Panc1 (cell line): Measurements from ENCODE around the gene KRT78. TPM values are rescaled to one million over a fixed set of nuclear protein-coding genes. Genes with fewer than 3 reads are reported as not detected.

Source experiments
- ATAC-seq: fragments of 200-7000 bp; cut with Tn5 transposase; 2 replicates; pipeline ENCODE4 v1.9.1; 2020; ENCODE audit warnings: mild to moderate bottlenecking, moderate library complexity
- BruUV-seq: library from RNA; stranded (reverse); fragments of 400-500 nt; replicated peaks from 2 replicates; lab custom pipeline; 2021; lab: Mats Ljungman, UMichigan
- CTCF ChIA-PET: fragments of 300-600 bp; sonication (Branson Sonifier 250); formaldehyde crosslinking; loops from one replicate; lab custom pipeline; 2022; ENCODE audit warnings: antibody characterized with exemption; lab: Charles Lee
- POLR2A ChIA-PET: fragments of 300-600 bp; sonication (Branson Sonifier 250); formaldehyde crosslinking; loops from one replicate; lab custom pipeline; 2022; ENCODE audit warnings: antibody characterized with exemption; lab: Charles Lee
- DNase-seq: peaks from one replicate; pipeline ENCODE4 v3.0.0-alpha.2; 2010; ENCODE audit warnings: low read depth, low spot score
- H3K27ac ChIP-seq: 2 replicates; pipeline ENCODE4 v1.5.1; 2011; ENCODE audit warnings: mild to moderate bottlenecking, low read length, inconsistent platforms
- H3K27me3 ChIP-seq: fragments of 200-500 bp; sonication (Bioruptor generic); 2 replicates; pipeline ENCODE4 v1.6.0; 2014; ENCODE audit warnings: low read length, inconsistent platforms; ENCODE audit not compliant: control insufficient read depth, insufficient read depth
- H3K36me3 ChIP-seq: fragments of 200-500 bp; sonication (Bioruptor generic); 2 replicates; pipeline ENCODE4 v1.5.1; 2014; ENCODE audit warnings: inconsistent platforms, mild to moderate bottlenecking, low read length, moderate library complexity; ENCODE audit not compliant: control insufficient read depth, insufficient read depth
- H3K4me1 ChIP-seq: 2 replicates; pipeline ENCODE4 v1.5.1; 2011; ENCODE audit warnings: inconsistent platforms, mild to moderate bottlenecking, low read length, moderate library complexity; ENCODE audit not compliant: control insufficient read depth, insufficient read depth
- H3K4me3 ChIP-seq, 2 experiments: 2 replicates each; pipeline ENCODE4 v1.5.1; 2011 to 2012; ENCODE audit warnings: low read depth in 2 of 2, low read length in 2 of 2, mild to moderate bottlenecking in 2 of 2, inconsistent platforms in 1 of 2, moderate library complexity in 1 of 2
- H3K9me3 ChIP-seq: fragments of 200-500 bp; sonication (Bioruptor generic); 2 replicates; pipeline ENCODE4 v1.5.1; 2014; ENCODE audit warnings: low read depth, mild to moderate bottlenecking, inconsistent platforms, low read length, moderate library complexity; ENCODE audit not compliant: control insufficient read depth, insufficient read depth
- CTCF ChIP-seq: fragments of 450-650 bp; IDR thresholded peaks from 2 replicates; pipeline ENCODE4 v1.5.1; 2017; ENCODE audit warnings: mild to moderate bottlenecking
- POLR2AphosphoS5 ChIP-seq: IDR thresholded peaks from 2 replicates; pipeline ENCODE4 v1.6.1; 2012; ENCODE audit warnings: mild to moderate bottlenecking, low read depth, low read length, moderate library complexity
- REST ChIP-seq, 2 experiments: IDR thresholded peaks; 2 replicates each; pipeline ENCODE4 v1.6.1; 2011 to 2012; ENCODE audit warnings: low read depth in 2 of 2, control low read depth in 1 of 2, low read length in 1 of 2, mild to moderate bottlenecking in 1 of 2, moderate library complexity in 1 of 2; ENCODE audit not compliant: insufficient read depth in 1 of 2
- SIN3A ChIP-seq: IDR thresholded peaks from 2 replicates; pipeline ENCODE4 v1.6.1; 2012; ENCODE audit warnings: low read depth, mild to moderate bottlenecking, low read length, moderate library complexity, borderline replicate concordance; ENCODE audit not compliant: insufficient read depth
- TCF7L2 ChIP-seq: IDR thresholded peaks from 2 replicates; pipeline ENCODE4 v1.6.1; 2011; ENCODE audit warnings: mild to moderate bottlenecking, low read depth, low read length, inconsistent platforms
- in situ Hi-C: cut with HindIII; loops from 2 replicates; pipeline ENCODE4 v1.10.0; 2016; ENCODE audit warnings: low sequenced_read_pairs, low pct_unique_long_range_greater_than_20kb
- intact Hi-C: fragments of 100-400 bp; cut with micrococcal nuclease; formaldehyde crosslinking; loops from one replicate; pipeline ENCODE4 v1.10.0; 2022; ENCODE audit not compliant: unreplicated experiment
- total RNA-seq: library from RNA; stranded (reverse); gene quantifications from one replicate; pipeline ENCODE4 v1.2.1, GENCODE V29; 2021; ENCODE audit not compliant: unreplicated experiment

The KRT78 gene
- total RNA-seq, 1 experiment from 2014 or later = not detected

GRCh38 chr12:52797529-52797894, 51.3 kb downstream of the KRT78 start:
- BruUV-seq = no TSS peak
- Histone ChIP-seq H3K27ac (no peak overlapping the region), H3K4me1 (peaks cover 9% of the 10 kb centered on the region; the same call in 1 of the 2 replicates), H3K36me3 (no peaks in the 10 kb centered on the region), H3K27me3 (no peaks in the 10 kb centered on the region), H3K4me3 (no peak overlapping the region), H3K9me3 (no peaks in the 10 kb centered on the region)
- no peak for DNase-seq
- in situ Hi-C loops (no loop called here), intact Hi-C loops (no loop called here)
- CTCF ChIA-PET = no interaction called here
- POLR2A ChIA-PET = no interaction called here
- TF ChIP-seq TCF7L2 (no peak), REST (IDR thresholded peaks at IDR 0.05; ENCODE audit: insufficient read depth in 1 of 2, low read depth in 2 of 2, low read length in 1 of 2) (no peak), CTCF (no peak), POLR2AphosphoS5 (no peak), SIN3A (no peak)
- no peak for ATAC-seq

GRCh38 chr12:52796839-52797528, 51.8 kb downstream of the KRT78 start:
- ATAC-seq (no peak), DNase-seq (no peak)
- POLR2A ChIA-PET = no interaction called here
- intact Hi-C loops (no loop called here), in situ Hi-C loops (no loop called here)
- Histone ChIP-seq H3K4me1 (peaks cover 9% of the 10 kb centered on the region; the same call in 1 of the 2 replicates), H3K36me3 (no peaks in the 10 kb centered on the region), H3K27ac (no peak overlapping the region), H3K4me3 (no peak overlapping the region), H3K27me3 (no peaks in the 10 kb centered on the region), H3K9me3 (no peaks in the 10 kb centered on the region)
- no TSS peak for BruUV-seq
- TF ChIP-seq REST (IDR thresholded peaks at IDR 0.05; ENCODE audit: insufficient read depth in 1 of 2, low read depth in 2 of 2, low read length in 1 of 2) (no peak), SIN3A (no peak), TCF7L2 (no peak), POLR2AphosphoS5 (no peak), CTCF (no peak)
- CTCF ChIA-PET = interaction anchor here (0.6 kb wide), 1 partner anchor 1167 kb away, joined by 7 read pairs; no protein-coding TSS in a partner anchor
